ENCODE measurements around the gene INPP5D. TPM values are rescaled to one million over a fixed set of nuclear protein-coding genes. Genes with fewer than 3 reads are reported as not detected.
"Not testable (repeated sequence)": the region's sequence is repeated elsewhere in the genome, so short reads cannot be mapped to it uniquely, and the experiment has no call there.

Gene INPP5D
- total and polyA plus RNA-seq, 2 donors (not counting 3 experiments of a cell fraction or from before 2014, with no cell fraction given): 13.9 to 46.6 TPM

GRCh38 chr2:233064530-233065199 lies 4.5 kb downstream of the INPP5D start:
- Histone ChIP-seq H3K27ac (ENCODE audit: insufficient read depth, low read depth, low read length) (no peak overlapping the region), H4K20me1 (replicated peaks; ENCODE audit: control insufficient read depth, extremely low read depth, insufficient read depth, low read length) (no peaks in the 10 kb centered on the region), H3K36me3 (ENCODE audit: control insufficient read depth in 2 of 2, extremely low read depth in 1 of 2, insufficient read depth in 2 of 2, low read length in 2 of 2) (peaks cover 0 to 4% of the 10 kb centered on the region in 2 experiments), H3K9me1 (replicated peaks; ENCODE audit: control insufficient read depth, extremely low read depth, insufficient read depth, low read length) (no peaks in the 10 kb centered on the region), H3K27me3 (ENCODE audit: control insufficient read depth in 2 of 2, insufficient read depth in 2 of 2, low read length in 2 of 2) (no peaks in the 10 kb centered on the region), H3K9me3 (replicated peaks; ENCODE audit: control insufficient read depth, insufficient read depth, low read length) (no peaks in the 10 kb centered on the region), H3K79me2 (ENCODE audit: control insufficient read depth, insufficient read depth, low read length) (peaks cover 45% of the 10 kb centered on the region), H2AFZ (ENCODE audit: low read depth, low read length) (no peak overlapping the region), H3K4me3 (replicated peaks in 1 of 3; ENCODE audit: insufficient read depth in 1 of 3, low read depth in 1 of 3, low read length in 3 of 3) (no peak overlapping the region), H3K9ac (replicated peaks; ENCODE audit: extremely low read depth, insufficient read depth, low read length) (no peak overlapping the region), H3K4me1 (ENCODE audit: control insufficient read depth, extremely low read depth, insufficient read depth, low read length) (peaks cover 33% of the 10 kb centered on the region), H3K4me2 (ENCODE audit: insufficient read depth, low read length) (no peak overlapping the region)
- FAIRE-seq (no peak), DNase-seq (ENCODE audit: low read depth, low spot score) (no peak)
- no TSS peak for BruUV-seq (replicated peaks)
- dilution Hi-C loops (cut with MboI; ENCODE audit: extremely low pct_ligation_motif_present, low sequenced_read_pairs) (no loop called here), intact Hi-C loops (cut with micrococcal nuclease) (no loop called here)
- ChIA-PET POLR2A (interaction anchor here (0.7 kb wide), 1 partner anchor 340 kb away, joined by 3 read pairs; no protein-coding TSS in a partner anchor), CTCF (interaction anchor here (1.0 to 1.7 kb wide), 2 partner anchors 10 to 11 kb away, joined by 3 to 13 read pairs; no protein-coding TSS in a partner anchor)
- TF ChIP-seq MYC (IDR thresholded peaks at IDR 0.05; ENCODE audit: low read depth, low read length): no peak
- no peak for TF ChIP-seq POLR2AphosphoS5 (IDR thresholded peaks at IDR 0.05; ENCODE audit: insufficient read depth, low read depth, low read length)
- TF ChIP-seq FOS (IDR thresholded peaks at IDR 0.05; ENCODE audit: borderline replicate concordance, insufficient read depth, low read length): no peak
- TF ChIP-seq, protein P1, sequence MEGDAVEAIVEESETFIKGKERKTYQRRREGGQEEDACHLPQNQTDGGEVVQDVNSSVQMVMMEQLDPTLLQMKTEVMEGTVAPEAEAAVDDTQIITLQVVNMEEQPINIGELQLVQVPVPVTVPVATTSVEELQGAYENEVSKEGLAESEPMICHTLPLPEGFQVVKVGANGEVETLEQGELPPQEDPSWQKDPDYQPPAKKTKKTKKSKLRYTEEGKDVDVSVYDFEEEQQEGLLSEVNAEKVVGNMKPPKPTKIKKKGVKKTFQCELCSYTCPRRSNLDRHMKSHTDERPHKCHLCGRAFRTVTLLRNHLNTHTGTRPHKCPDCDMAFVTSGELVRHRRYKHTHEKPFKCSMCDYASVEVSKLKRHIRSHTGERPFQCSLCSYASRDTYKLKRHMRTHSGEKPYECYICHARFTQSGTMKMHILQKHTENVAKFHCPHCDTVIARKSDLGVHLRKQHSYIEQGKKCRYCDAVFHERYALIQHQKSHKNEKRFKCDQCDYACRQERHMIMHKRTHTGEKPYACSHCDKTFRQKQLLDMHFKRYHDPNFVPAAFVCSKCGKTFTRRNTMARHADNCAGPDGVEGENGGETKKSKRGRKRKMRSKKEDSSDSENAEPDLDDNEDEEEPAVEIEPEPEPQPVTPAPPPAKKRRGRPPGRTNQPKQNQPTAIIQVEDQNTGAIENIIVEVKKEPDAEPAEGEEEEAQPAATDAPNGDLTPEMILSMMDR (IDR thresholded peaks at IDR 0.05; ENCODE audit: extremely low read depth in 1 of 2, insufficient read depth in 1 of 2, low read depth in 1 of 2, low read length in 2 of 2): no peak
- no peak for TF ChIP-seq JUN (IDR thresholded peaks at IDR 0.05; ENCODE audit: borderline replicate concordance, insufficient read depth, insufficient read length, low read depth)
- TF ChIP-seq GATA2 (IDR thresholded peaks at IDR 0.05; ENCODE audit: insufficient read depth, insufficient read length, low read depth, low read length): no peak
- TF ChIP-seq MAX (IDR thresholded peaks at IDR 0.05; ENCODE audit: insufficient read depth, insufficient read length): no peak
- TF ChIP-seq POLR2A (IDR thresholded peaks at IDR 0.05; ENCODE audit: low read depth, low read length): no peak
- no peak for TF ChIP-seq EZH2 (IDR thresholded peaks at IDR 0.05; ENCODE audit: borderline replicate concordance, low read depth, low read length, severe bottlenecking)

DNA sequence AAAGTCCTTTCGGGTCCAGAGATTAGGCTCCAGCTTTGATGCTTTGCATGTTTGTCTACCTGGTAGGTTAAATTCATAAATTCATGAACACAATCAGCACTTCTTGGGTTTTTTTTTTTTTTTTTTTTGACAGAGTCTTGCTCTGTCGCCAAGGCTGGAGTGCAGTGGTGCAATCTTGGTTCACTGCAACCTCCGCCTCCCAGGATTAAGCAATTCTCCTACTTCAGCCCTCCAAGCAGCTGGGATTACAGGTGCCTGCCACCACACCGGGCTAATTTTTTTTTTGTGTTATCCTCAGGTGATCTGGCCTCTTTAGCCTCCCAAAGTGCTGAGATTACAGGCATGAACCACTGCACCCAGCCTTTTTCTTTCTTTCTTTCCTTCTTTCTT lies 5.1 kb downstream of the INPP5D start:
- intact Hi-C loops (cut with micrococcal nuclease): not testable (repeated sequence)

More for the DNA sequence above, 5.1 kb downstream of the INPP5D start:
- H3K9me1 ChIP-seq (replicated peaks; ENCODE audit: control insufficient read depth, extremely low read depth, insufficient read depth, low read length); H3K27me3 ChIP-seq (ENCODE audit: control insufficient read depth in 2 of 2, insufficient read depth in 2 of 2, low read length in 2 of 2); H3K27ac ChIP-seq (ENCODE audit: insufficient read depth, low read depth, low read length); H3K9ac ChIP-seq (replicated peaks; ENCODE audit: extremely low read depth, insufficient read depth, low read length); H2AFZ ChIP-seq (ENCODE audit: low read depth, low read length); H4K20me1 ChIP-seq (replicated peaks; ENCODE audit: control insufficient read depth, extremely low read depth, insufficient read depth, low read length); BruUV-seq (replicated peaks); H3K4me2 ChIP-seq (ENCODE audit: insufficient read depth, low read length); FAIRE-seq; DNase-seq (ENCODE audit: low read depth, low spot score); H3K4me3 ChIP-seq (replicated peaks in 1 of 3; ENCODE audit: insufficient read depth in 1 of 3, low read depth in 1 of 3, low read length in 3 of 3); H3K36me3 ChIP-seq (ENCODE audit: control insufficient read depth in 2 of 2, extremely low read depth in 1 of 2, insufficient read depth in 2 of 2, low read length in 2 of 2); dilution Hi-C loops (cut with MboI; ENCODE audit: extremely low pct_ligation_motif_present, low sequenced_read_pairs); H3K9me3 ChIP-seq (replicated peaks; ENCODE audit: control insufficient read depth, insufficient read depth, low read length): not testable (repeated sequence)
- Histone ChIP-seq H3K79me2 (ENCODE audit: control insufficient read depth, insufficient read depth, low read length) (peaks cover 47% of the 10 kb centered on the region), H3K4me1 (ENCODE audit: control insufficient read depth, extremely low read depth, insufficient read depth, low read length) (peaks cover 28% of the 10 kb centered on the region)
- ChIA-PET POLR2A (interaction anchor here (0.7 kb wide), 1 partner anchor 339 kb away, joined by 3 read pairs; no protein-coding TSS in a partner anchor), CTCF (interaction anchor here (1.0 to 1.7 kb wide), 2 partner anchors 11 to 12 kb away, joined by 3 to 13 read pairs; no protein-coding TSS in a partner anchor)

All from endothelial cell of umbilical vein (primary cell).